Hepatocyte (in vitro differentiated cells): ENCODE measurements around the gene ANO6. TPM values are rescaled to one million over a fixed set of nuclear protein-coding genes. Genes with fewer than 3 reads are reported as not detected.

Experiments
- DNase-seq: peaks from one replicate; pipeline ENCODE4 v3.0.0-alpha.2; 2016; ENCODE audit warnings: low spot score
- H2AFZ ChIP-seq: fragments of 200-600 bp; sonication (generic); 2 replicates; pipeline ENCODE4 v1.6.0; 2016; ENCODE audit warnings: antibody characterized with exemption, mild to moderate bottlenecking
- H3K27ac ChIP-seq: fragments of 200-600 bp; sonication (generic); 2 replicates; pipeline ENCODE4 v1.5.1; 2016; ENCODE audit warnings: mild to moderate bottlenecking
- H3K27me3 ChIP-seq: fragments of 200-600 bp; sonication (generic); 2 replicates; pipeline ENCODE4 v1.6.1; 2016
- H3K36me3 ChIP-seq: fragments of 200-600 bp; sonication (generic); replicated peaks from 2 replicates; pipeline ENCODE4 v1.5.1; 2016; ENCODE audit warnings: low read depth; ENCODE audit not compliant: insufficient read depth
- H3K4me1 ChIP-seq: fragments of 200-600 bp; sonication (generic); 2 replicates; pipeline ENCODE4 v1.5.1; 2016; ENCODE audit warnings: mild to moderate bottlenecking, moderate library complexity; ENCODE audit not compliant: insufficient read depth
- H3K4me2 ChIP-seq: fragments of 200-600 bp; sonication (generic); 2 replicates; pipeline ENCODE4 v1.6.0; 2016
- H3K4me3 ChIP-seq: fragments of 200-600 bp; sonication (generic); 2 replicates; pipeline ENCODE4 v1.5.1; 2016; ENCODE audit warnings: mild to moderate bottlenecking
- H3K79me2 ChIP-seq: fragments of 200-600 bp; sonication (generic); 2 replicates; pipeline ENCODE4 v1.6.0; 2017; ENCODE audit warnings: mild to moderate bottlenecking
- H3K9me2 ChIP-seq: fragments of 200-600 bp; sonication (generic); replicated peaks from 2 replicates; pipeline ENCODE4 v1.6.0; 2017; ENCODE audit warnings: mild to moderate bottlenecking; ENCODE audit not compliant: insufficient read depth
- H3K9me3 ChIP-seq: fragments of 200-600 bp; sonication (generic); 2 replicates; pipeline ENCODE4 v1.5.1; 2016; ENCODE audit warnings: low read depth, mild to moderate bottlenecking
- H4K20me1 ChIP-seq: fragments of 200-600 bp; sonication (generic); 2 replicates; pipeline ENCODE4 v1.6.0; 2016; ENCODE audit warnings: mild to moderate bottlenecking; ENCODE audit not compliant: insufficient read depth, poor library complexity, severe bottlenecking
- CTCF ChIP-seq: fragments of 200-600 bp; sonication (generic); IDR thresholded peaks from 2 replicates; pipeline ENCODE4 v1.5.1; 2016; ENCODE audit warnings: antibody characterized with exemption, mild to moderate bottlenecking; ENCODE audit not compliant: poor library complexity
- EZH2 ChIP-seq: fragments of 200-600 bp; sonication (generic); IDR thresholded peaks from 2 replicates; pipeline ENCODE4 v1.6.1; 2016; ENCODE audit warnings: antibody characterized with exemption, mild to moderate bottlenecking, borderline replicate concordance
- EZH2phosphoT487 ChIP-seq: fragments of 200-600 bp; sonication (generic); IDR thresholded peaks from one replicate; pipeline ENCODE4 v1.6.1; 2018; ENCODE audit warnings: antibody characterized with exemption, mild to moderate bottlenecking, low read depth, moderate library complexity; ENCODE audit not compliant: unreplicated experiment, severe bottlenecking
- WGBS: methylation state at CpG from one replicate; pipeline ENCODE4 v1.1.6; 2016; ENCODE audit warnings: low lambda C conversion rate; ENCODE audit errors: missing lambda C conversion rate; 5-methylcytosine and 5-hydroxymethylcytosine counted together
- polyA plus RNA-seq: library from polyadenylated mRNA; unstranded; fragments of >200 nt; fragmentation: Nextera tagmentation; extraction: Ambion mirVana; gene quantifications from 2 replicates; pipeline ENCODE4 v1.2.1, GENCODE V29; 2016
- total RNA-seq: library from RNA; depleted of rRNA; stranded (reverse); fragments of >200 nt; gene quantifications from 2 replicates; pipeline ENCODE4 v1.2.3, GENCODE V29; 2014

Gene ANO6
- total RNA-seq, result 80.0 and 82.2 TPM in 2 replicates
- polyA plus RNA-seq, result 45.7 and 50.4 TPM in 2 replicates

- H3K4me1 ChIP-seq, result peaks cover 18% of the 10 kb centered on the region
- TF ChIP-seq CTCF, result peak; percentile 17
- TF ChIP-seq EZH2, result no peak
- H3K4me2 ChIP-seq, result peak within 1 kb of the TSS; percentile 83
- peak within 1 kb of the TSS; percentile 59 for H3K4me3 ChIP-seq
- peak within 1 kb of the TSS; percentile 94 for H3K27ac ChIP-seq
- no peaks in the 10 kb centered on the region for H3K9me3 ChIP-seq
- 1% methylated on average over 62 of the region's 62 CpGs for WGBS
- H3K79me2 ChIP-seq, result peaks cover 50% of the 10 kb centered on the region
- H2AFZ ChIP-seq, result peak within 1 kb of the TSS; percentile 74
- H3K27me3 ChIP-seq, result no peaks in the 10 kb centered on the region
- peaks cover 15% of the 10 kb centered on the region for H4K20me1 ChIP-seq
- no peaks in the 10 kb centered on the region for H3K9me2 ChIP-seq
- DNase-seq, result peak; percentile 94
- H3K36me3 ChIP-seq, result no peaks in the 10 kb centered on the region
Measured at GRCh38 chr12:45215419-45216229, at the start of gene ANO6. Gene ANO6, plus strand, starts transcription at chr12:45216095. Its CDS starts 227 bp downstream, at chr12:45216322.

- H4K20me1 ChIP-seq, result no peaks in the 10 kb centered on the region
- H3K9me2 ChIP-seq, result no peaks in the 10 kb centered on the region
- H3K4me3 ChIP-seq, result no peak overlapping the region
- H3K4me2 ChIP-seq, result no peak overlapping the region
- H3K79me2 ChIP-seq, result no peaks in the 10 kb centered on the region
- TF ChIP-seq EZH2, result no peak
- no peak for TF ChIP-seq CTCF
- TF ChIP-seq EZH2phosphoT487, result no peak
- no peaks in the 10 kb centered on the region for H3K27me3 ChIP-seq
- no peaks in the 10 kb centered on the region for H3K36me3 ChIP-seq
- no peak overlapping the region for H3K27ac ChIP-seq
- H3K9me3 ChIP-seq, result no peaks in the 10 kb centered on the region
- no peak for DNase-seq
- H2AFZ ChIP-seq, result no peak overlapping the region
- 88% methylated on average over 2 of the region's 2 CpGs for WGBS
- H3K4me1 ChIP-seq, result no peaks in the 10 kb centered on the region
Measured at GRCh38 chr12:45168976-45169375, 46.9 kb upstream of the ANO6 start.

- Histone ChIP-seq H3K4me3 (no peak overlapping the region), H3K4me2 (no peak overlapping the region), H4K20me1 (no peaks in the 10 kb centered on the region), H3K9me3 (no peaks in the 10 kb centered on the region), H3K79me2 (no peaks in the 10 kb centered on the region), H3K9me2 (no peaks in the 10 kb centered on the region), H3K4me1 (no peaks in the 10 kb centered on the region), H3K27me3 (no peaks in the 10 kb centered on the region), H2AFZ (no peak overlapping the region), H3K36me3 (no peaks in the 10 kb centered on the region), H3K27ac (no peak overlapping the region)
- whole genome bisulfite sequencing, result 65% methylated on average over 3 of the region's 3 CpGs
- peak; percentile 86 for DNase-seq
- TF ChIP-seq CTCF (peak; percentile 75), EZH2 (no peak)
Measured at GRCh38 chr12:45170456-45171042, 45.3 kb upstream of the ANO6 start.
